PC-3 (cell line): ENCODE results near the gene L1TD1. TPM values are rescaled to one million over a fixed set of nuclear protein-coding genes. Genes with fewer than 3 reads are reported as not detected.
"Not testable (repeated sequence)": the region's sequence is repeated elsewhere in the genome, so short reads cannot be mapped to it uniquely, and the experiment has no call there.

Experiments
- ATAC-seq: fragments of 200-7000 bp; cut with Tn5 transposase; 2 replicates; pipeline ENCODE4 v1.9.1; 2020; ENCODE audit warnings: mild to moderate bottlenecking, moderate library complexity
- BruUV-seq: library from RNA; stranded (reverse); fragments of 400-500 nt; replicated peaks from 2 replicates; lab custom pipeline; 2021; lab: Mats Ljungman, UMichigan
- CTCF ChIA-PET: fragments of 300-600 bp; sonication (Branson Sonifier 250); formaldehyde crosslinking; loops from one replicate; lab custom pipeline; 2022; ENCODE audit warnings: antibody characterized with exemption; lab: Charles Lee
- POLR2A ChIA-PET: fragments of 300-600 bp; sonication (Branson Sonifier 250); formaldehyde crosslinking; loops from one replicate; lab custom pipeline; 2022; ENCODE audit warnings: antibody characterized with exemption; ENCODE audit not compliant: unreplicated experiment; lab: Charles Lee
- DNase-seq: peaks from one replicate; pipeline ENCODE4 v3.0.0-alpha.2; 2015
- H2AFZ ChIP-seq: fragments of 300-600 bp; sonication (generic); 2 replicates; pipeline ENCODE4 v1.6.0; 2016; ENCODE audit warnings: antibody characterized with exemption, low read length
- H3F3A ChIP-seq: fragments of 300-600 bp; sonication (generic); one replicate; pipeline ENCODE4 v1.6.0; 2017; ENCODE audit warnings: antibody characterized with exemption, low read length, control low read depth, mild to moderate bottlenecking; ENCODE audit not compliant: unreplicated experiment
- H3K27ac ChIP-seq: fragments of 300-600 bp; sonication (generic); 2 replicates; pipeline ENCODE4 v1.5.1; 2016; ENCODE audit warnings: mild to moderate bottlenecking, low read length
- H3K27me3 ChIP-seq: fragments of 300-600 bp; sonication (generic); 2 replicates; pipeline ENCODE4 v1.6.1; 2016; ENCODE audit warnings: low read length, mixed read lengths
- H3K36me3 ChIP-seq: fragments of 300-600 bp; sonication (generic); 2 replicates; pipeline ENCODE4 v1.6.1; 2016; ENCODE audit warnings: low read depth, mixed run types, low read length, mixed read lengths
- H3K4me1 ChIP-seq: fragments of 300-600 bp; sonication (generic); 2 replicates; pipeline ENCODE4 v1.5.1; 2016; ENCODE audit warnings: low read length; ENCODE audit not compliant: insufficient read depth
- H3K4me2 ChIP-seq: fragments of 300-600 bp; sonication (generic); 2 replicates; pipeline ENCODE4 v1.6.0; 2016; ENCODE audit warnings: low read length
- H3K4me3 ChIP-seq: fragments of 300-600 bp; sonication (generic); 2 replicates; pipeline ENCODE4 v1.5.1; 2016; ENCODE audit warnings: mild to moderate bottlenecking, low read length, mixed read lengths
- H3K79me2 ChIP-seq: fragments of 300-600 bp; sonication (generic); 2 replicates; pipeline ENCODE4 v1.6.1; 2017; ENCODE audit warnings: low read length, mixed read lengths
- H3K9ac ChIP-seq: fragments of 300-600 bp; sonication (generic); 2 replicates; pipeline ENCODE4 v1.6.0; 2016; ENCODE audit warnings: mild to moderate bottlenecking, low read length
- H3K9me2 ChIP-seq: fragments of 300-600 bp; sonication (generic); replicated peaks from 2 replicates; pipeline ENCODE4 v1.6.1; 2016; ENCODE audit warnings: mixed run types, low read length, mixed read lengths
- H3K9me3 ChIP-seq: fragments of 300-600 bp; sonication (generic); 2 replicates; pipeline ENCODE4 v1.6.1; 2016; ENCODE audit warnings: low read length, mixed read lengths
- H4K20me1 ChIP-seq: fragments of 300-600 bp; sonication (generic); 2 replicates; pipeline ENCODE4 v1.6.1; 2016; ENCODE audit warnings: low read length, mixed read lengths
- EZH2 ChIP-seq: fragments of 300-600 bp; sonication (generic); IDR thresholded peaks from one replicate; pipeline ENCODE4 v1.6.1; 2017; ENCODE audit warnings: antibody characterized with exemption, mild to moderate bottlenecking, low read length; ENCODE audit not compliant: unreplicated experiment
- EZH2phosphoT487 ChIP-seq: fragments of 300-600 bp; sonication (generic); IDR thresholded peaks from 2 replicates; pipeline ENCODE4 v1.6.1; 2018; ENCODE audit warnings: mild to moderate bottlenecking, antibody characterized with exemption, low read length, borderline replicate concordance
- intact Hi-C: fragments of 100-400 bp; cut with micrococcal nuclease; formaldehyde crosslinking; loops from 2 replicates; pipeline ENCODE4 v1.9.0; 2023
- total RNA-seq: library from RNA; depleted of rRNA; stranded (reverse); fragments of >200 nt; gene quantifications from 2 replicates; pipeline ENCODE4 v1.2.3, GENCODE V29; 2014
- TF ChIP-seq, protein P1 (sequence below): fragments of 300-600 bp; sonication (generic); conservative IDR thresholded peaks from 2 replicates; pipeline ENCODE4 v1.5.1; 2017; ENCODE audit warnings: antibody characterized with exemption, low read depth, mild to moderate bottlenecking, low read length

Gene L1TD1
- total RNA-seq, 1 experiment from 2014 or later = not detected

DNA sequence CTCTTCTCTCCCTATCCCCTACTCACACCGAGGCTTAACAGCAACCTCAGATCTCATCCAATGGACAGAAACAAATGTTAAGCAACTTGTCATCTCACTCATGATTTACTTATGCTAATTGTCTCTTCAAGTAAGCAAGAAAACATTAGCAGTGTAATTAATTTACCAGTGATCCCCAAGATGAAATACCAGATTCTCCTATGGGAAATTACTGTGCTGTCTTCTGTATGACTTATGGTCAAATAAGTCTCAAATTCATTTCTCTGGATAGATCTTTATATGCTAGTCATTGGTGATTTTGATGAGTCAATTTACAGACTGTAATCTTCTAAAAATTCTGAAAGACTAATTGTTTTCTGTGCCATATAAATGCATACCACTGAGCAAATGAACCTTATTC, 32.9 kb upstream of the L1TD1 start:
- DNase-seq (no peak), ATAC-seq (no peak)
- H3K36me3 ChIP-seq = no peaks in the 10 kb centered on the region
- H3K4me2 ChIP-seq = no peak overlapping the region
- ChIA-PET POLR2A (no interaction called here), CTCF (no interaction called here)
- no peaks in the 10 kb centered on the region; the same call in 1 of the 2 replicates for H4K20me1 ChIP-seq
- H3K9ac ChIP-seq = no peak overlapping the region
- no peaks in the 10 kb centered on the region for H3K4me1 ChIP-seq
- no peaks in the 10 kb centered on the region for H3K27me3 ChIP-seq
- no peaks in the 10 kb centered on the region for H3K79me2 ChIP-seq
- H3K9me2 ChIP-seq = no peaks in the 10 kb centered on the region
- no peaks in the 10 kb centered on the region for H3K9me3 ChIP-seq
- no peak overlapping the region for H2AFZ ChIP-seq
- H3F3A ChIP-seq = no peaks in the 10 kb centered on the region
- BruUV-seq = no TSS peak
- TF ChIP-seq, protein P1, sequence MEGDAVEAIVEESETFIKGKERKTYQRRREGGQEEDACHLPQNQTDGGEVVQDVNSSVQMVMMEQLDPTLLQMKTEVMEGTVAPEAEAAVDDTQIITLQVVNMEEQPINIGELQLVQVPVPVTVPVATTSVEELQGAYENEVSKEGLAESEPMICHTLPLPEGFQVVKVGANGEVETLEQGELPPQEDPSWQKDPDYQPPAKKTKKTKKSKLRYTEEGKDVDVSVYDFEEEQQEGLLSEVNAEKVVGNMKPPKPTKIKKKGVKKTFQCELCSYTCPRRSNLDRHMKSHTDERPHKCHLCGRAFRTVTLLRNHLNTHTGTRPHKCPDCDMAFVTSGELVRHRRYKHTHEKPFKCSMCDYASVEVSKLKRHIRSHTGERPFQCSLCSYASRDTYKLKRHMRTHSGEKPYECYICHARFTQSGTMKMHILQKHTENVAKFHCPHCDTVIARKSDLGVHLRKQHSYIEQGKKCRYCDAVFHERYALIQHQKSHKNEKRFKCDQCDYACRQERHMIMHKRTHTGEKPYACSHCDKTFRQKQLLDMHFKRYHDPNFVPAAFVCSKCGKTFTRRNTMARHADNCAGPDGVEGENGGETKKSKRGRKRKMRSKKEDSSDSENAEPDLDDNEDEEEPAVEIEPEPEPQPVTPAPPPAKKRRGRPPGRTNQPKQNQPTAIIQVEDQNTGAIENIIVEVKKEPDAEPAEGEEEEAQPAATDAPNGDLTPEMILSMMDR = no peak
- TF ChIP-seq EZH2phosphoT487 (no peak), EZH2 (no peak)
- H3K4me3 ChIP-seq = no peak overlapping the region
- intact Hi-C loops = no loop called here
- H3K27ac ChIP-seq = no peak overlapping the region

DNA sequence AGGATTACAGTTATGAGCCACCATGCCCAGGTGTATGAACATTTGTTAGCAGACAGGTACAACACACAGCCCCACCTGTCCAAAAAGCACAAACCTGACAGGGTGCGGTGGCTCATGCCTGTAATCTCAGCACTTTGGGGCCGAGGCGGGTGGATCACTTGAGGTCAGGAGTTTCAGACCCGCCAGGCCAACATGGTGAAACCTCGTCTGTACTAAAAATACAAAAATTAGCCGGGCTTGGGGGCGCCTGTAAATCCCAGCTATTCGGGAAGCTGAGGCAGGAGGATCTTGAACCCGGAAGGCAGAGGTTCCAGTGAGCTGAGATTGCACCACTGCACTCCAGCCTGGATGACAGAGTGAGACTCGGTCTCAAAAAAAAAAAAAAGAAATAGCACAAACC, 24.3 kb upstream of the L1TD1 start:
- H3K4me2 ChIP-seq, BruUV-seq, H3K9me2 ChIP-seq, H4K20me1 ChIP-seq, ATAC-seq, H3K9me3 ChIP-seq, H3K36me3 ChIP-seq, H2AFZ ChIP-seq, H3K27me3 ChIP-seq, H3K9ac ChIP-seq, H3K4me3 ChIP-seq, H3K27ac ChIP-seq, H3F3A ChIP-seq, intact Hi-C loops, H3K79me2 ChIP-seq, DNase-seq, POLR2A ChIA-PET, H3K4me1 ChIP-seq: not testable (repeated sequence)
- CTCF ChIA-PET = interaction anchor here (0.6 kb wide), 1 partner anchor 237 kb away, joined by 5 read pairs; no protein-coding TSS in a partner anchor

DNA sequence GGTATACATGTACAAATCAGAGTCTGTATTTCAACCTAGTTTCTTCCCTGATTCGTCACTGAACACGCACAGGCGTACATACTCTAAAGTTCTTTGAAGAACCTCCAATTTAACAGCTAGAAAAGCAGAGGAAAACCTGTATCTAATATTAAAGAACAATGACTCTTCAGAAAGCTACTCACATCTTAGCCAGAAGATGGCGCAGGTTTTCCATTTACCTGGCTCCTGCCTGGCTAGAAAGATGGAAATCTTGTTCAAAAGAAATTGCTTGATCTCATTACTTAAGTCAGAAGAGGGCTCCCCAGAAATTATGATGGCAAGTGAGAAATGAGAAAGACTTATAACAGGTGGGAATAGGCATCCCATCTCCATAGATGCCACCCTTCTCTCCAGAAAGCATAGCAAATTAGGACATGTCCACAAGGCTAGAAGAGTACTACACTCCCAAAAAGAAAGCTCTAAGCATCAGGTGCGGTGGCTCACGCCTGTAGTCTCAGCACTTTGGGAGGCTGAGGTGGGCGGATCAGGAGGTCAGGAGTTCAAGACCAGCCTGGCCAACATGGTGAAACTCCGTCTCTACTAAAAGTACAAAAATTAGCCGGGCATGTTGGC, 19.0 kb upstream of the L1TD1 start:
- ATAC-seq = peak; percentile 64
- no peak overlapping the region for H3K9ac ChIP-seq
- POLR2A ChIA-PET = interaction anchor here (0.6 kb wide), 1 partner anchor 260 kb away, joined by 23 read pairs; no protein-coding TSS in a partner anchor

More for the DNA sequence above, 19.0 kb upstream of the L1TD1 start:
- Histone ChIP-seq H3K79me2 (no peaks in the 10 kb centered on the region), H3K4me2 (no peak overlapping the region), H3K9me2 (no peaks in the 10 kb centered on the region), H3K27me3 (no peaks in the 10 kb centered on the region), H3F3A (no peaks in the 10 kb centered on the region), H3K4me1 (peaks cover 7% of the 10 kb centered on the region; the same call in 1 of the 2 replicates), H3K27ac (no peak overlapping the region), H3K4me3 (no peak overlapping the region), H2AFZ (no peak overlapping the region), H4K20me1 (no peaks in the 10 kb centered on the region), H3K36me3 (no peaks in the 10 kb centered on the region), H3K9me3 (no peaks in the 10 kb centered on the region)
- intact Hi-C loops = loop anchor here (1.0 to 2.0 kb wide), 3 partner anchors 232 to 571 kb away; no protein-coding TSS in a partner anchor
- CTCF ChIA-PET = interaction anchor here (0.5 to 1.6 kb wide), 6 partner anchors 232 to 386 kb away, joined by 3 to 6 read pairs (median 3); no protein-coding TSS in a partner anchor
- peak; percentile 77 for DNase-seq
- no TSS peak for BruUV-seq
- TF ChIP-seq EZH2phosphoT487 (no peak), EZH2 (no peak)
- TF ChIP-seq, protein P1 = peak; percentile 88
